ENCODE results near the gene FNDC7. TPM values are rescaled to one million over a fixed set of nuclear protein-coding genes. Genes with fewer than 3 reads are reported as not detected.

Gene FNDC7
- total and polyA plus RNA-seq, 9 of the 15 experiments (the other 6 are each of a cell fraction or from before 2014, with no cell fraction given), result not detected

DNA sequence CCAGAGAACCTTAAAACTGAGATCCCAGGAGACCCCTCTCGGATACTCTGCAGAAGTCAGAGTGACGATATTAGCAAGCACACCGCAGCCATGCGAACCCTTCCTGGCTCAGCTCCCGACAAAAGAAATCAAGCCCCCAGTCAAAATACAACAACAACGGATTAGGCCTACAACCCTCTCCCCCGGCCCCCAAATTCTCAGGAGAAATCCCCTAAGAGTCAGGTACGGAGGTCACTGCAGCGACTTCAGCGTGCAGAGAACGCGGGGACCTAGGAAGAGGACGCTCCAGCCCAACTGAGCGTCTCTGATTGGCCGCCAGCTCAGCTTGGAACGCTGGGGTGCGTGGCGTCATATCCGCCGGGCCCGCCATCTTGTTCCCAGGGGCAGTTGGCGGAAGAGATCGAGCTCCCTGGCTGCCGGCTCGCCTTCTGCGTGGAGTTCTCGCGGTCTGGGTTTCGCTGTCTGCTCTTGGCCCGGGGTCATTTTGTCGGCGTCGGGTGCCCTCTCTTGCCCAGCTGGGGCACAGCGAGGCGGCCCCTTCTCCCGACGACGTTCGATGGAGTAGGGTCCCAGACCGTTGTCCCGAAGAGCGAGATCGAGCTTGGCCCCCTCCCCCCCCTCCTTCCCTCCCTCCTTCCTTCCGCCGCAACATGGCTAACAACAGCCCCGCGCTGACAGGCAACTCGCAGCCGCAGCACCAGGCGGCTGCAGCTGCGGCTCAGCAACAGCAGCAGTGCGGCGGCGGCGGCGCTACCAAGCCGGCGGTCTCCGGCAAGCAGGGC is 20.6 kb upstream of the FNDC7 start, which contains the start of gene PRPF38B (continued):
- TF ChIP-seq, protein P1, sequence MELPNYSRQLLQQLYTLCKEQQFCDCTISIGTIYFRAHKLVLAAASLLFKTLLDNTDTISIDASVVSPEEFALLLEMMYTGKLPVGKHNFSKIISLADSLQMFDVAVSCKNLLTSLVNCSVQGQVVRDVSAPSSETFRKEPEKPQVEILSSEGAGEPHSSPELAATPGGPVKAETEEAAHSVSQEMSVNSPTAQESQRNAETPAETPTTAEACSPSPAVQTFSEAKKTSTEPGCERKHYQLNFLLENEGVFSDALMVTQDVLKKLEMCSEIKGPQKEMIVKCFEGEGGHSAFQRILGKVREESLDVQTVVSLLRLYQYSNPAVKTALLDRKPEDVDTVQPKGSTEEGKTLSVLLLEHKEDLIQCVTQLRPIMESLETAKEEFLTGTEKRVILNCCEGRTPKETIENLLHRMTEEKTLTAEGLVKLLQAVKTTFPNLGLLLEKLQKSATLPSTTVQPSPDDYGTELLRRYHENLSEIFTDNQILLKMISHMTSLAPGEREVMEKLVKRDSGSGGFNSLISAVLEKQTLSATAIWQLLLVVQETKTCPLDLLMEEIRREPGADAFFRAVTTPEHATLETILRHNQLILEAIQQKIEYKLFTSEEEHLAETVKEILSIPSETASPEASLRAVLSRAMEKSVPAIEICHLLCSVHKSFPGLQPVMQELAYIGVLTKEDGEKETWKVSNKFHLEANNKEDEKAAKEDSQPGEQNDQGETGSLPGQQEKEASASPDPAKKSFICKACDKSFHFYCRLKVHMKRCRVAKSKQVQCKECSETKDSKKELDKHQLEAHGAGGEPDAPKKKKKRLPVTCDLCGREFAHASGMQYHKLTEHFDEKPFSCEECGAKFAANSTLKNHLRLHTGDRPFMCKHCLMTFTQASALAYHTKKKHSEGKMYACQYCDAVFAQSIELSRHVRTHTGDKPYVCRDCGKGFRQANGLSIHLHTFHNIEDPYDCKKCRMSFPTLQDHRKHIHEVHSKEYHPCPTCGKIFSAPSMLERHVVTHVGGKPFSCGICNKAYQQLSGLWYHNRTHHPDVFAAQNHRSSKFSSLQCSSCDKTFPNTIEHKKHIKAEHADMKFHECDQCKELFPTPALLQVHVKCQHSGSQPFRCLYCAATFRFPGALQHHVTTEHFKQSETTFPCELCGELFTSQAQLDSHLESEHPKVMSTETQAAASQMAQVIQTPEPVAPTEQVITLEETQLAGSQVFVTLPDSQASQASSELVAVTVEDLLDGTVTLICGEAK (IDR thresholded peaks at IDR 0.05), result peak; percentile 91
- TF ChIP-seq, protein P1 (CRISPR knock-in tag; IDR thresholded peaks at IDR 0.05), result no peak
- TF ChIP-seq RHOXF2B (CRISPR knock-in tag; conservative IDR thresholded peaks at IDR 0.05) (0 out of 2 replicates have a peak, but pooled peaks have one; percentile 1), USF1 (CRISPR knock-in tag; IDR thresholded peaks at IDR 0.05) (no peak), ZNF263 (CRISPR knock-in tag; IDR thresholded peaks at IDR 0.05; ENCODE audit: borderline replicate concordance) (no peak), CCNT2 (IDR thresholded peaks at IDR 0.05; ENCODE audit: borderline replicate concordance, extremely low read depth, insufficient read length, low read depth, low read length) (peak; percentile 22), ZNF24 (IDR thresholded peaks at IDR 0.05) (no peak)
- TF ChIP-seq, protein P2, sequence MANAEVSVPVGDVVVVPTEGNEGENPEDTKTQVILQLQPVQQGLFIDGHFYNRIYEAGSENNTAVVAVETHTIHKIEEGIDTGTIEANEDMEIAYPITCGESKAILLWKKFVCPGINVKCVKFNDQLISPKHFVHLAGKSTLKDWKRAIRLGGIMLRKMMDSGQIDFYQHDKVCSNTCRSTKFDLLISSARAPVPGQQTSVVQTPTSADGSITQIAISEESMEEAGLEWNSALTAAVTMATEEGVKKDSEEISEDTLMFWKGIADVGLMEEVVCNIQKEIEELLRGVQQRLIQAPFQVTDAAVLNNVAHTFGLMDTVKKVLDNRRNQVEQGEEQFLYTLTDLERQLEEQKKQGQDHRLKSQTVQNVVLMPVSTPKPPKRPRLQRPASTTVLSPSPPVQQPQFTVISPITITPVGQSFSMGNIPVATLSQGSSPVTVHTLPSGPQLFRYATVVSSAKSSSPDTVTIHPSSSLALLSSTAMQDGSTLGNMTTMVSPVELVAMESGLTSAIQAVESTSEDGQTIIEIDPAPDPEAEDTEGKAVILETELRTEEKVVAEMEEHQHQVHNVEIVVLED (CRISPR knock-in tag; IDR thresholded peaks at IDR 0.05), result peak; percentile 29; the same call in 1 of the 2 replicates
- TF ChIP-seq, protein P3, sequence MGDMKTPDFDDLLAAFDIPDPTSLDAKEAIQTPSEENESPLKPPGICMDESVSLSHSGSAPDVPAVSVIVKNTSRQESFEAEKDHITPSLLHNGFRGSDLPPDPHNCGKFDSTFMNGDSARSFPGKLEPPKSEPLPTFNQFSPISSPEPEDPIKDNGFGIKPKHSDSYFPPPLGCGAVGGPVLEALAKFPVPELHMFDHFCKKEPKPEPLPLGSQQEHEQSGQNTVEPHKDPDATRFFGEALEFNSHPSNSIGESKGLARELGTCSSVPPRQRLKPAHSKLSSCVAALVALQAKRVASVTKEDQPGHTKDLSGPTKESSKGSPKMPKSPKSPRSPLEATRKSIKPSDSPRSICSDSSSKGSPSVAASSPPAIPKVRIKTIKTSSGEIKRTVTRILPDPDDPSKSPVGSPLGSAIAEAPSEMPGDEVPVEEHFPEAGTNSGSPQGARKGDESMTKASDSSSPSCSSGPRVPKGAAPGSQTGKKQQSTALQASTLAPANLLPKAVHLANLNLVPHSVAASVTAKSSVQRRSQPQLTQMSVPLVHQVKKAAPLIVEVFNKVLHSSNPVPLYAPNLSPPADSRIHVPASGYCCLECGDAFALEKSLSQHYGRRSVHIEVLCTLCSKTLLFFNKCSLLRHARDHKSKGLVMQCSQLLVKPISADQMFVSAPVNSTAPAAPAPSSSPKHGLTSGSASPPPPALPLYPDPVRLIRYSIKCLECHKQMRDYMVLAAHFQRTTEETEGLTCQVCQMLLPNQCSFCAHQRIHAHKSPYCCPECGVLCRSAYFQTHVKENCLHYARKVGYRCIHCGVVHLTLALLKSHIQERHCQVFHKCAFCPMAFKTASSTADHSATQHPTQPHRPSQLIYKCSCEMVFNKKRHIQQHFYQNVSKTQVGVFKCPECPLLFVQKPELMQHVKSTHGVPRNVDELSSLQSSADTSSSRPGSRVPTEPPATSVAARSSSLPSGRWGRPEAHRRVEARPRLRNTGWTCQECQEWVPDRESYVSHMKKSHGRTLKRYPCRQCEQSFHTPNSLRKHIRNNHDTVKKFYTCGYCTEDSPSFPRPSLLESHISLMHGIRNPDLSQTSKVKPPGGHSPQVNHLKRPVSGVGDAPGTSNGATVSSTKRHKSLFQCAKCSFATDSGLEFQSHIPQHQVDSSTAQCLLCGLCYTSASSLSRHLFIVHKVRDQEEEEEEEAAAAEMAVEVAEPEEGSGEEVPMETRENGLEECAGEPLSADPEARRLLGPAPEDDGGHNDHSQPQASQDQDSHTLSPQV (IDR thresholded peaks at IDR 0.05), result 0 out of 2 replicates have a peak, but pooled peaks have one; percentile 33
